ENCODE data around the gene PHF21B.

PHF21B gene

GRCh38 chr22:44883011-44883421 is 126.8 kb downstream of the PHF21B start:
- H3K27ac ChIP-seq (ENCODE audit: insufficient read depth, low read length, poor library complexity, severe bottlenecking), result no peak overlapping the region
- H3K4me3 ChIP-seq (ENCODE audit: insufficient read depth, low read depth, low read length, poor library complexity, severe bottlenecking), result no peak overlapping the region
- no peak for DNase-seq
- H3K9me3 ChIP-seq (ENCODE audit: control insufficient read depth, low read length), result no peaks in the 10 kb centered on the region
- H3K4me1 ChIP-seq (ENCODE audit: control insufficient read depth, insufficient read depth, low read length, poor library complexity, severe bottlenecking), result no peaks in the 10 kb centered on the region
- H3K36me3 ChIP-seq (ENCODE audit: control insufficient read depth, insufficient read depth, low read length), result no peaks in the 10 kb centered on the region
- no peaks in the 10 kb centered on the region for H3K27me3 ChIP-seq (replicated peaks; ENCODE audit: control insufficient read depth, insufficient read depth, low read length, poor library complexity, severe bottlenecking)

GRCh38 chr22:44882226-44882905 is 127.4 kb downstream of the PHF21B start:
- Histone ChIP-seq H3K4me3 (ENCODE audit: insufficient read depth, low read depth, low read length, poor library complexity, severe bottlenecking) (no peak overlapping the region), H3K27me3 (replicated peaks; ENCODE audit: control insufficient read depth, insufficient read depth, low read length, poor library complexity, severe bottlenecking) (no peaks in the 10 kb centered on the region), H3K9me3 (ENCODE audit: control insufficient read depth, low read length) (no peaks in the 10 kb centered on the region), H3K36me3 (ENCODE audit: control insufficient read depth, insufficient read depth, low read length) (no peaks in the 10 kb centered on the region), H3K27ac (ENCODE audit: insufficient read depth, low read length, poor library complexity, severe bottlenecking) (no peak overlapping the region), H3K4me1 (ENCODE audit: control insufficient read depth, insufficient read depth, low read length, poor library complexity, severe bottlenecking) (no peaks in the 10 kb centered on the region)
- DNase-seq, result no peak

- H3K27ac ChIP-seq (ENCODE audit: insufficient read depth, low read length, poor library complexity, severe bottlenecking), result no peak overlapping the region
- H3K9me3 ChIP-seq (ENCODE audit: control insufficient read depth, low read length), result no peaks in the 10 kb centered on the region
- DNase-seq, result no peak
- no peaks in the 10 kb centered on the region for H3K36me3 ChIP-seq (ENCODE audit: control insufficient read depth, insufficient read depth, low read length)
- H3K4me1 ChIP-seq (ENCODE audit: control insufficient read depth, insufficient read depth, low read length, poor library complexity, severe bottlenecking), result no peaks in the 10 kb centered on the region
- no peak overlapping the region for H3K4me3 ChIP-seq (ENCODE audit: insufficient read depth, low read depth, low read length, poor library complexity, severe bottlenecking)
- H3K27me3 ChIP-seq (replicated peaks; ENCODE audit: control insufficient read depth, insufficient read depth, low read length, poor library complexity, severe bottlenecking), result no peaks in the 10 kb centered on the region
These were observed 128.2 kb downstream of the PHF21B start for GRCh38 chr22:44881624-44882023.

GRCh38 chr22:44880610-44881290 is 129.1 kb downstream of the PHF21B start:
- H3K27me3 ChIP-seq (replicated peaks; ENCODE audit: control insufficient read depth, insufficient read depth, low read length, poor library complexity, severe bottlenecking), result no peaks in the 10 kb centered on the region
- H3K27ac ChIP-seq (ENCODE audit: insufficient read depth, low read length, poor library complexity, severe bottlenecking), result no peak overlapping the region
- H3K4me1 ChIP-seq (ENCODE audit: control insufficient read depth, insufficient read depth, low read length, poor library complexity, severe bottlenecking), result no peaks in the 10 kb centered on the region
- no peak overlapping the region for H3K4me3 ChIP-seq (ENCODE audit: insufficient read depth, low read depth, low read length, poor library complexity, severe bottlenecking)
- H3K9me3 ChIP-seq (ENCODE audit: control insufficient read depth, low read length), result no peaks in the 10 kb centered on the region
- no peaks in the 10 kb centered on the region for H3K36me3 ChIP-seq (ENCODE audit: control insufficient read depth, insufficient read depth, low read length)
- no peak for DNase-seq

- no peaks in the 10 kb centered on the region for H3K4me1 ChIP-seq (ENCODE audit: control insufficient read depth, insufficient read depth, low read length, poor library complexity, severe bottlenecking)
- no peak overlapping the region for H3K27ac ChIP-seq (ENCODE audit: insufficient read depth, low read length, poor library complexity, severe bottlenecking)
- no peaks in the 10 kb centered on the region for H3K9me3 ChIP-seq (ENCODE audit: control insufficient read depth, low read length)
- H3K4me3 ChIP-seq (ENCODE audit: insufficient read depth, low read depth, low read length, poor library complexity, severe bottlenecking), result no peak overlapping the region
- H3K36me3 ChIP-seq (ENCODE audit: control insufficient read depth, insufficient read depth, low read length), result no peaks in the 10 kb centered on the region
- DNase-seq, result no peak
- no peaks in the 10 kb centered on the region for H3K27me3 ChIP-seq (replicated peaks; ENCODE audit: control insufficient read depth, insufficient read depth, low read length, poor library complexity, severe bottlenecking)
These were observed 130.5 kb downstream of the PHF21B start for GRCh38 chr22:44879301-44879680.

GRCh38 chr22:44878483-44879300 is 131.1 kb downstream of the PHF21B start:
- Histone ChIP-seq H3K4me1 (ENCODE audit: control insufficient read depth, insufficient read depth, low read length, poor library complexity, severe bottlenecking) (no peaks in the 10 kb centered on the region), H3K9me3 (ENCODE audit: control insufficient read depth, low read length) (no peaks in the 10 kb centered on the region), H3K27ac (ENCODE audit: insufficient read depth, low read length, poor library complexity, severe bottlenecking) (no peak overlapping the region), H3K27me3 (replicated peaks; ENCODE audit: control insufficient read depth, insufficient read depth, low read length, poor library complexity, severe bottlenecking) (no peaks in the 10 kb centered on the region), H3K4me3 (ENCODE audit: insufficient read depth, low read depth, low read length, poor library complexity, severe bottlenecking) (no peak overlapping the region), H3K36me3 (ENCODE audit: control insufficient read depth, insufficient read depth, low read length) (no peaks in the 10 kb centered on the region)
- no peak for DNase-seq

GRCh38 chr22:44876921-44877320 is 132.9 kb downstream of the PHF21B start:
- Histone ChIP-seq H3K27ac (ENCODE audit: insufficient read depth, low read length, poor library complexity, severe bottlenecking) (no peak overlapping the region), H3K9me3 (ENCODE audit: control insufficient read depth, low read length) (no peaks in the 10 kb centered on the region), H3K4me3 (ENCODE audit: insufficient read depth, low read depth, low read length, poor library complexity, severe bottlenecking) (no peak overlapping the region), H3K27me3 (replicated peaks; ENCODE audit: control insufficient read depth, insufficient read depth, low read length, poor library complexity, severe bottlenecking) (no peaks in the 10 kb centered on the region), H3K4me1 (ENCODE audit: control insufficient read depth, insufficient read depth, low read length, poor library complexity, severe bottlenecking) (no peaks in the 10 kb centered on the region), H3K36me3 (ENCODE audit: control insufficient read depth, insufficient read depth, low read length) (no peaks in the 10 kb centered on the region)
- no peak for DNase-seq

GRCh38 chr22:44871782-44872181 is 138.0 kb downstream of the PHF21B start:
- no peak for DNase-seq
- Histone ChIP-seq H3K4me1 (ENCODE audit: control insufficient read depth, insufficient read depth, low read length, poor library complexity, severe bottlenecking) (no peaks in the 10 kb centered on the region), H3K4me3 (ENCODE audit: insufficient read depth, low read depth, low read length, poor library complexity, severe bottlenecking) (no peak overlapping the region), H3K9me3 (ENCODE audit: control insufficient read depth, low read length) (no peaks in the 10 kb centered on the region), H3K27me3 (replicated peaks; ENCODE audit: control insufficient read depth, insufficient read depth, low read length, poor library complexity, severe bottlenecking) (no peaks in the 10 kb centered on the region), H3K27ac (ENCODE audit: insufficient read depth, low read length, poor library complexity, severe bottlenecking) (no peak overlapping the region), H3K36me3 (ENCODE audit: control insufficient read depth, insufficient read depth, low read length) (no peaks in the 10 kb centered on the region)

GRCh38 chr22:44870021-44870420 is 139.8 kb downstream of the PHF21B start:
- Histone ChIP-seq H3K27ac (ENCODE audit: insufficient read depth, low read length, poor library complexity, severe bottlenecking) (no peak overlapping the region), H3K4me3 (ENCODE audit: insufficient read depth, low read depth, low read length, poor library complexity, severe bottlenecking) (no peak overlapping the region), H3K27me3 (replicated peaks; ENCODE audit: control insufficient read depth, insufficient read depth, low read length, poor library complexity, severe bottlenecking) (no peaks in the 10 kb centered on the region), H3K36me3 (ENCODE audit: control insufficient read depth, insufficient read depth, low read length) (no peaks in the 10 kb centered on the region), H3K9me3 (ENCODE audit: control insufficient read depth, low read length) (no peaks in the 10 kb centered on the region), H3K4me1 (ENCODE audit: control insufficient read depth, insufficient read depth, low read length, poor library complexity, severe bottlenecking) (no peaks in the 10 kb centered on the region)
- DNase-seq, result no peak

- no peak for DNase-seq
- Histone ChIP-seq H3K27me3 (replicated peaks; ENCODE audit: control insufficient read depth, insufficient read depth, low read length, poor library complexity, severe bottlenecking) (no peaks in the 10 kb centered on the region), H3K4me1 (ENCODE audit: control insufficient read depth, insufficient read depth, low read length, poor library complexity, severe bottlenecking) (no peaks in the 10 kb centered on the region), H3K27ac (ENCODE audit: insufficient read depth, low read length, poor library complexity, severe bottlenecking) (no peak overlapping the region), H3K36me3 (ENCODE audit: control insufficient read depth, insufficient read depth, low read length) (no peaks in the 10 kb centered on the region), H3K9me3 (ENCODE audit: control insufficient read depth, low read length) (no peaks in the 10 kb centered on the region), H3K4me3 (ENCODE audit: insufficient read depth, low read depth, low read length, poor library complexity, severe bottlenecking) (no peak overlapping the region)
These were observed 140.6 kb downstream of the PHF21B start for GRCh38 chr22:44869196-44869595.
